Activated naive CD4-positive, alpha-beta T cell treated with anti-CD3 and anti-CD28 coated beads, Interleukin-2, amount 10 ng/mL, durations not matched to agents 7 days and 5 days (primary cell): ENCODE measurements around the gene CPEB4.

ENCODE experiments used
- CTCF ChIA-PET: fragments of 350-600 bp; sonication (Branson Sonifier 250); formaldehyde crosslinking; loops from one replicate; lab custom pipeline; 2021; ENCODE audit warnings: antibody characterized with exemption; lab: Charles Lee
- DNase-seq: peaks from one replicate; pipeline ENCODE4 v3.0.0-alpha.2; 2020
- H3K27ac Mint-ChIP-seq: one replicate; pipeline ENCODE4 v1.8.0; 2021; ENCODE audit warnings: mild to moderate bottlenecking, moderate library complexity, mixed read lengths
- H3K27me3 Mint-ChIP-seq: one replicate; pipeline ENCODE4 v1.8.0; 2021; ENCODE audit warnings: mild to moderate bottlenecking, mixed read lengths
- H3K36me3 Mint-ChIP-seq: one replicate; pipeline ENCODE4 v1.8.0; 2021; ENCODE audit warnings: mixed read lengths
- H3K4me1 Mint-ChIP-seq: one replicate; pipeline ENCODE4 v1.8.0; 2021; ENCODE audit warnings: mixed read lengths
- H3K4me3 Mint-ChIP-seq: one replicate; pipeline ENCODE4 v1.8.0; 2021; ENCODE audit warnings: mild to moderate bottlenecking, moderate library complexity, mixed read lengths
- H3K9me3 Mint-ChIP-seq: one replicate; pipeline ENCODE4 v1.8.0; 2021; ENCODE audit warnings: mixed read lengths

Gene CPEB4

DNA sequence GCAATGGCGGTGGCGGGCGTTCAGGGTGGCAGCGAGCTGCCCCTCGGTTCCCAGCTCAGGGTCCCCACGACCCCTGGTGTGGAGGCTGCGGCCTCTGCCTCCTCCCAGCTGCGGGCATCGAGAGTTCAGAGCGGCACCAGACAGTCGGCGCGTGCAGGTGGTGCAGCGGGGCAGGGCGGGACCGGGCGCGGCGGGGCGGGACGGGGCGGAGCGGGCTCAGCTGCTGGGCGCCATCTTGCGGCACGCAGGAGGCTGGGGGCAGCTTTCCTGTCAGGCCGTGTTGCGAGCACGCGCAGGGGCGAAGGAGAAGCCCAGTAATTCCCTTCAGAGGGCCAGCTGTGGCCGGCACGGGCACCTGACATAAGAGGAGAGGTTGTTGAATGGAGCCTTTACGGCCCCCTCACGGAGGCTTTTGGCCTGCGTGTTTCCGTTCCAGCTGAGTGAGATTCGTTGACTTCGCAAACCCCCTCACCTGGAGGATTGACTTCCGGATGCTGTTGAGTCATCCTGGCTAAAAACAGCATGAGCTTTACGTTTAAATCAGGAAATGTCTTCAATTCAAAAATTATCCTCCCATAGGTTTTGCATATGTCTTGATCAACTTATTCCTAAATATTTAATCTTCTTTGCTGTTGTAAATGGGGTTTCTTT is 101.4 kb downstream of the CPEB4 start:
- Mint-ChIP-seq H3K4me1 (no peaks in the 10 kb centered on the region), H3K36me3 (no peaks in the 10 kb centered on the region), H3K4me3 (no peak overlapping the region), H3K27me3 (peaks cover 3% of the 10 kb centered on the region), H3K27ac (no peak overlapping the region), H3K9me3 (no peaks in the 10 kb centered on the region)
- CTCF ChIA-PET = interaction anchor here (0.7 kb wide), 1 partner anchor 418 kb away, joined by 3 read pairs; no protein-coding TSS in a partner anchor
- no peak for DNase-seq

- no peaks in the 10 kb centered on the region for H3K9me3 Mint-ChIP-seq
- CTCF ChIA-PET = no interaction called here
- DNase-seq = no peak
- peaks cover 7% of the 10 kb centered on the region for H3K27me3 Mint-ChIP-seq
- no peaks in the 10 kb centered on the region for H3K4me1 Mint-ChIP-seq
- H3K27ac Mint-ChIP-seq = no peak overlapping the region
- H3K4me3 Mint-ChIP-seq = no peak overlapping the region
- no peaks in the 10 kb centered on the region for H3K36me3 Mint-ChIP-seq
These were observed 109.2 kb downstream of the CPEB4 start for GRCh38 chr5:173997331-173997730.

- Mint-ChIP-seq H3K9me3 (no peaks in the 10 kb centered on the region), H3K4me3 (no peak overlapping the region), H3K4me1 (no peaks in the 10 kb centered on the region), H3K27ac (no peak overlapping the region), H3K27me3 (peaks cover 7% of the 10 kb centered on the region), H3K36me3 (no peaks in the 10 kb centered on the region)
- CTCF ChIA-PET = no interaction called here
- DNase-seq = no peak
These were observed 110.4 kb downstream of the CPEB4 start for GRCh38 chr5:173998531-173998930.

DNA sequence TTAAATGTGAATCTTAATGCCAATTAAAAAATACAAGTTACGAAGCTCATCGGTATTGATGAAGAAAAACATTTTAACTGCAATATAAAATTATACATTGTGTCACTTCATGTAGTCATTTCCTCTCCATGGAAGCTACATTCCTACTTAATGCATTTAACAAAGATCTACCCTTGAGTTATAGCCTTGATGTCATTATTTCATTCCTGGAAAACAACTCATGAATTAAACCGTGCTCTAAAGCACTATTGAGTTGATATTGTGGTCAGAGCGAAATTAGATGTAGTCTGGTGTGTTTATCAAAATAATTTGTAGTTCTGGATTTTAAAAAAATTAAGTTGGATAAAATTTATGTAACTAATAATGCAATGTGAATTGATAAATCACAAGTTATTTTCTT is 111.9 kb downstream of the CPEB4 start:
- H3K4me3 Mint-ChIP-seq = no peak overlapping the region
- CTCF ChIA-PET = no interaction called here
- H3K9me3 Mint-ChIP-seq = no peaks in the 10 kb centered on the region
- no peak overlapping the region for H3K27ac Mint-ChIP-seq
- H3K27me3 Mint-ChIP-seq = peaks cover 4% of the 10 kb centered on the region
- H3K36me3 Mint-ChIP-seq = no peaks in the 10 kb centered on the region
- no peak for DNase-seq
- H3K4me1 Mint-ChIP-seq = no peaks in the 10 kb centered on the region

- no peak overlapping the region for H3K27ac Mint-ChIP-seq
- H3K36me3 Mint-ChIP-seq = no peaks in the 10 kb centered on the region
- CTCF ChIA-PET = no interaction called here
- no peaks in the 10 kb centered on the region for H3K9me3 Mint-ChIP-seq
- no peak overlapping the region for H3K4me3 Mint-ChIP-seq
- H3K4me1 Mint-ChIP-seq = no peaks in the 10 kb centered on the region
- H3K27me3 Mint-ChIP-seq = no peaks in the 10 kb centered on the region
- DNase-seq = no peak
These were observed 115.6 kb downstream of the CPEB4 start for GRCh38 chr5:174003795-174004194.

DNA sequence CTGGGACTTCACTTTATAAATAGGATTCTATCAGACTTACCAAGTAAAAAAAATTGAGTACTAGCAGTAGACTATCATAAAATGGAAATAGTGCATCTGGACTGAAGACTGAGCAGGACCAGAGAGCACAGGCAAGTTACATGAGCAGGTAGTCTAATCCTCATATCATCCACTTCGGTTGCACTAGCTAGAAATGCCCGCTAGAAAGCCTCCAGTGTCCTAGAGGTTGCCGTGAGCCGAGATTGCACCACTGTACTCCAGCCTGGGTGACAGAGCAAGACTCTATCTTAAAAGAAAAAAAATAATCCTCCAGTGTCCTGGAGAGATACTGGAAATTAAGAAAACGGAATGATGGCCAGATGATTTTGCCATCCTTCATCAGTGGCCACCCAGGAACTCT is 120.8 kb downstream of the CPEB4 start:
- Mint-ChIP-seq H3K4me3 (no peak overlapping the region), H3K27me3 (no peaks in the 10 kb centered on the region), H3K27ac (no peak overlapping the region), H3K4me1 (no peaks in the 10 kb centered on the region), H3K9me3 (no peaks in the 10 kb centered on the region), H3K36me3 (no peaks in the 10 kb centered on the region)
- CTCF ChIA-PET = no interaction called here
- no peak for DNase-seq

- Mint-ChIP-seq H3K27ac (no peak overlapping the region), H3K9me3 (no peaks in the 10 kb centered on the region), H3K4me3 (no peak overlapping the region), H3K27me3 (no peaks in the 10 kb centered on the region), H3K36me3 (no peaks in the 10 kb centered on the region), H3K4me1 (no peaks in the 10 kb centered on the region)
- no peak for DNase-seq
- CTCF ChIA-PET = no interaction called here
These were observed 122.2 kb downstream of the CPEB4 start for GRCh38 chr5:174010365-174010764.

GRCh38 chr5:174011441-174011840 is 123.3 kb downstream of the CPEB4 start:
- Mint-ChIP-seq H3K27me3 (no peaks in the 10 kb centered on the region), H3K4me1 (no peaks in the 10 kb centered on the region), H3K4me3 (no peak overlapping the region), H3K9me3 (no peaks in the 10 kb centered on the region), H3K27ac (no peak overlapping the region), H3K36me3 (no peaks in the 10 kb centered on the region)
- CTCF ChIA-PET = no interaction called here
- DNase-seq = no peak
